H1 (cell line): ENCODE measurements around the gene WFDC12. TPM values are rescaled to one million over a fixed set of nuclear protein-coding genes. Genes with fewer than 3 reads are reported as not detected.

Experiments
- CTCF ChIA-PET: fragments of 300-600 bp; sonication (Branson Sonifier 250); formaldehyde crosslinking; loops from one replicate; lab custom pipeline; 2021; ENCODE audit not compliant: partially characterized antibody; lab: Charles Lee
- POLR2A ChIA-PET: fragments of 300-600 bp; sonication (Branson Sonifier 250); formaldehyde crosslinking; loops from one replicate; lab custom pipeline; 2021; ENCODE audit warnings: inconsistent platforms; ENCODE audit not compliant: partially characterized antibody; lab: Charles Lee
- DNase-seq, 2 experiments: peaks; one replicate each; pipeline versions ENCODE4 v3.0.0 to v3.0.0-alpha.2; 2010 to 2022; ENCODE audit warnings: low spot score in 2 of 2, low read depth in 1 of 2, mixed read lengths in 1 of 2
- FAIRE-seq: peaks from 2 replicates; lab custom pipeline; 2011; peaks lifted over from hg19 to GRCh38; lab: Jason Lieb, UNC
- H2AFZ ChIP-seq: 2 replicates; pipeline ENCODE4 v1.8.1; 2012; ENCODE audit warnings: low read length, inconsistent platforms
- H2AK5ac ChIP-seq: 2 replicates; pipeline ENCODE4 v1.6.1; 2013; ENCODE audit warnings: low read depth, low read length
- H2BK120ac ChIP-seq: replicated peaks from 2 replicates; pipeline ENCODE3; 2013; ENCODE audit warnings: low read depth, low read length, inconsistent platforms
- H2BK12ac ChIP-seq: 2 replicates; pipeline ENCODE4 v1.6.1; 2013; ENCODE audit warnings: low read depth, low read length
- H2BK15ac ChIP-seq: 2 replicates; pipeline ENCODE4 v1.6.1; 2013; ENCODE audit warnings: low read length
- H2BK20ac ChIP-seq: 2 replicates; pipeline ENCODE4 v1.6.1; 2013; ENCODE audit warnings: low read length
- H2BK5ac ChIP-seq: 2 replicates; pipeline ENCODE4 v1.6.1; 2013; ENCODE audit warnings: low read depth, low read length
- H3K14ac ChIP-seq: 2 replicates; pipeline ENCODE4 v1.6.1; 2013; ENCODE audit warnings: inconsistent platforms; ENCODE audit not compliant: insufficient read length
- H3K18ac ChIP-seq: 2 replicates; pipeline ENCODE4 v1.6.1; 2013; ENCODE audit warnings: low read length; ENCODE audit errors: extremely low read depth
- H3K23ac ChIP-seq: 2 replicates; pipeline ENCODE4 v1.6.1; 2013; ENCODE audit warnings: inconsistent platforms; ENCODE audit not compliant: insufficient read length
- H3K23me2 ChIP-seq: 2 replicates; pipeline ENCODE4 v1.6.1; 2013; ENCODE audit warnings: low read depth, low read length
- H3K27ac ChIP-seq: 2 replicates; pipeline ENCODE4 v1.6.1; 2011; ENCODE audit warnings: low read depth, low read length, inconsistent platforms
- H3K27me3 ChIP-seq, 4 experiments: replicated peaks in 1 of 4; 1 replicate in 1 of 4; 2 replicates in 3 of 4; pipeline versions ENCODE4 v1.6.1 to v1.8.1; 2011 to 2013; ENCODE audit warnings: low read length in 3 of 4, mild to moderate bottlenecking in 3 of 4, inconsistent platforms in 2 of 4, mixed read lengths in 2 of 4, moderate library complexity in 1 of 4; ENCODE audit not compliant: control insufficient read depth in 3 of 4, insufficient read depth in 3 of 4; ENCODE audit errors: extremely low read depth in 1 of 4
- H3K36me3 ChIP-seq, 4 experiments: 2 replicates each; pipeline versions ENCODE4 v1.6.1 to v1.8.1; 2011 to 2013; ENCODE audit warnings: mild to moderate bottlenecking in 4 of 4, low read length in 3 of 4, moderate library complexity in 2 of 4, control low read depth in 1 of 4, inconsistent platforms in 1 of 4; ENCODE audit not compliant: insufficient read depth in 4 of 4, control insufficient read depth in 2 of 4
- H3K4ac ChIP-seq: replicated peaks from 2 replicates; pipeline ENCODE3; 2013; ENCODE audit warnings: low read length, low read depth, mixed read lengths, inconsistent platforms; ENCODE audit not compliant: insufficient read length
- H3K4me1 ChIP-seq, 4 experiments: replicated peaks in 1 of 4; 1 replicate in 1 of 4; 2 replicates in 3 of 4; pipeline versions ENCODE4 v1.6.1 to v1.8.1; 2011 to 2013; ENCODE audit warnings: low read length in 3 of 4, inconsistent platforms in 2 of 4, mixed read lengths in 1 of 4; ENCODE audit not compliant: insufficient read depth in 4 of 4, control insufficient read depth in 3 of 4
- H3K4me2 ChIP-seq, 2 experiments: 2 replicates each; pipeline versions ENCODE4 v1.6.1 to v1.8.1; 2011 to 2013; ENCODE audit warnings: low read depth in 2 of 2, low read length in 2 of 2, control low read depth in 1 of 2, inconsistent platforms in 1 of 2, mild to moderate bottlenecking in 1 of 2; ENCODE audit not compliant: insufficient read depth in 1 of 2
- H3K4me3 ChIP-seq, 4 experiments: fragments of 200-600, 300-600 bp in 1 of 4; sonication (generic), shearing (Covaris generic), sonication (Bioruptor Twin) in 1 of 4; 2 replicates each; pipeline versions ENCODE4 v1.5.1 to v1.8.1; 2011 to 2016; ENCODE audit warnings: low read length in 4 of 4, low read depth in 3 of 4, control low read depth in 2 of 4, inconsistent platforms in 2 of 4, mild to moderate bottlenecking in 2 of 4, mixed read lengths in 1 of 4, moderate library complexity in 1 of 4; ENCODE audit not compliant: insufficient read depth in 2 of 4; ENCODE audit errors: extremely low read depth in 1 of 4
- H3K56ac ChIP-seq: replicated peaks from 2 replicates; pipeline ENCODE3; 2013; ENCODE audit warnings: low read depth, mild to moderate bottlenecking, mixed read lengths, low read length, inconsistent platforms; ENCODE audit not compliant: insufficient read length
- H3K79me1 ChIP-seq: 2 replicates; pipeline ENCODE4 v1.6.1; 2013; ENCODE audit warnings: low read depth, low read length, control low read depth
- H3K79me2 ChIP-seq, 2 experiments: 2 replicates each; pipeline versions ENCODE4 v1.6.1 to v1.8.1; 2012 to 2013; ENCODE audit warnings: low read length in 2 of 2, mild to moderate bottlenecking in 2 of 2, inconsistent platforms in 1 of 2; ENCODE audit not compliant: insufficient read depth in 2 of 2, control insufficient read depth in 1 of 2
- H3K9ac ChIP-seq, 4 experiments: replicated peaks in 1 of 4; 1 replicate in 1 of 4; 2 replicates in 3 of 4; pipeline versions ENCODE4 v1.6.1 to v1.8.1; 2011 to 2013; ENCODE audit warnings: low read depth in 3 of 4, low read length in 3 of 4, control low read depth in 2 of 4, mild to moderate bottlenecking in 2 of 4, moderate library complexity in 2 of 4, inconsistent platforms in 1 of 4; ENCODE audit errors: extremely low read depth in 1 of 4
- H3K9me3 ChIP-seq, 2 experiments: 2 replicates each; pipeline versions ENCODE4 v1.6.1 to v1.8.1; 2012 to 2013; ENCODE audit warnings: mild to moderate bottlenecking in 2 of 2, moderate library complexity in 2 of 2, control low read depth in 1 of 2, inconsistent platforms in 1 of 2, low read depth in 1 of 2, low read length in 1 of 2, mixed read lengths in 1 of 2; ENCODE audit not compliant: insufficient read depth in 2 of 2
- H4K20me1 ChIP-seq, 2 experiments: replicated peaks in 1 of 2; 2 replicates each; pipeline versions ENCODE3 to v1.8.1; 2011 to 2013; ENCODE audit warnings: inconsistent platforms in 2 of 2, low read length in 2 of 2, mild to moderate bottlenecking in 1 of 2; ENCODE audit not compliant: insufficient read depth in 2 of 2, control insufficient read depth in 1 of 2
- H4K5ac ChIP-seq: 2 replicates; pipeline ENCODE4 v1.6.1; 2013; ENCODE audit warnings: low read length, low read depth, mixed read lengths, inconsistent platforms; ENCODE audit not compliant: insufficient read length
- H4K8ac ChIP-seq: 2 replicates; pipeline ENCODE4 v1.8.0; 2013; ENCODE audit warnings: mild to moderate bottlenecking, moderate library complexity, low read length, inconsistent platforms; ENCODE audit not compliant: insufficient read depth; ENCODE audit errors: extremely low read depth
- H4K91ac ChIP-seq: replicated peaks from 2 replicates; pipeline ENCODE3; 2013; ENCODE audit warnings: low read length, mixed read lengths, inconsistent platforms; ENCODE audit not compliant: insufficient read length
- HDAC2 ChIP-seq, 2 experiments: fragments of 300-600 bp in 1 of 2; sonication (generic) in 1 of 2; IDR thresholded peaks; 2 replicates each; pipeline ENCODE4 v1.6.1; 2011 to 2012; ENCODE audit warnings: low read depth in 2 of 2, low read length in 2 of 2, mild to moderate bottlenecking in 2 of 2, moderate library complexity in 2 of 2, borderline replicate concordance in 1 of 2, inconsistent platforms in 1 of 2
- POLR2A ChIP-seq, 2 experiments: IDR thresholded peaks; 1 replicate in 1 of 2; 2 replicates in 1 of 2; pipeline ENCODE4 v1.6.1; 2011; ENCODE audit warnings: low read depth in 2 of 2, low read length in 2 of 2, mild to moderate bottlenecking in 2 of 2; ENCODE audit errors: control extremely low read depth in 1 of 2
- WGBS, 2 experiments: shearing (Covaris generic) in 1 of 2; methylation state at CpG; one replicate each; pipeline versions ENCODE4 v1.1.6 to v1.1.7; 2013 to 2015; ENCODE audit warnings: low lambda C conversion rate in 2 of 2, mixed read lengths in 2 of 2, inconsistent platforms in 1 of 2, low coverage in 1 of 2, missing lambda C conversion rate in 1 of 2; ENCODE audit not compliant: insufficient replicate concordance in 2 of 2, insufficient coverage in 1 of 2, insufficient read length in 1 of 2; ENCODE audit errors: extremely low coverage in 1 of 2, missing lambda C conversion rate in 1 of 2; 5-methylcytosine and 5-hydroxymethylcytosine counted together
- polyA plus RNA-seq, 7 experiments: library from polyadenylated mRNA; depleted of rRNA in 3 of 7; stranded (reverse) in 5 of 7; unstranded in 2 of 7; fragments of >200 nt in 5 of 7; fragments of 200-250 nt in 2 of 7; gene quantifications; 1 replicate in 5 of 7; 2 replicates in 1 of 7; 4 replicates in 1 of 7; pipeline versions ENCODE4 v1.2.1 to v1.2.3, GENCODE V29; 2011 to 2013; ENCODE audit warnings: missing spikeins in 2 of 7, mixed read lengths in 2 of 7
- total RNA-seq: library from RNA; stranded (reverse); fragmentation: NEBNext Ultra II Directional; extraction: Animal tissue kit (Norgen Biotek cat#: 25700); gene quantifications from 2 replicates; pipeline ENCODE4 v1.2.1, GENCODE V29; 2021
- TF ChIP-seq, protein P1 (sequence below), 3 experiments: IDR thresholded peaks; 1 replicate in 2 of 3; 2 replicates in 1 of 3; pipeline versions ENCODE4 v1.5.1 to v1.6.1; 2011; ENCODE audit warnings: low read length in 3 of 3, mild to moderate bottlenecking in 3 of 3, inconsistent platforms in 2 of 3, low read depth in 1 of 3, moderate library complexity in 1 of 3; ENCODE audit not compliant: insufficient read depth in 1 of 3; ENCODE audit errors: control extremely low read depth in 1 of 3

Gene WFDC12
- total and polyA plus RNA-seq, 2 of the 8 experiments (the other 6 are each of a cell fraction or from before 2014, with no cell fraction given) = not detected

DNA sequence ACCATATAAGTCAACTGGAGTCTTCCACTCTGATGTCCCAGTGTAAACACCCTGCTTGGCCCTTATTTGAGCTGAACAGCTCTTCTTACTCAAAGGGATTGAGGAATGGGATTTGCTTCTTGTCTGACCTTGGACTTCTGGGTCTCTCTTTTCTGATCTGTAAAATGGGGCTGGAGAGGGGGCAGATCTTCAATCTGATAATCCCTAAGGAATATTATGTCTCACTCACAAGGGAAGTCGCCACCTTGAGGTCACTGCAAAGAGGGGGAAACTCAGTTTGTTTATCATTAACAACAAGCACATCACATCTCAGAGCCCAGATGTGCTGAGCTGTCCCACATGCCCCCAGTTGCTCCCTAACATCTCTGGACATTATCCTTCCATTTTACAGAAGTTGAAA is 38.4 kb downstream of the WFDC12 start:
- no peak for FAIRE-seq
- CTCF ChIA-PET = interaction anchor here (0.9 to 4.7 kb wide), 6 partner anchors 10 to 74 kb away, joined by 3 to 22 read pairs (median 6); no protein-coding TSS in a partner anchor
- H3K27ac ChIP-seq = no peak overlapping the region
- H3K23me2 ChIP-seq = no peaks in the 10 kb centered on the region
- H3K23ac ChIP-seq = no peak overlapping the region
- no peak overlapping the region for H3K56ac ChIP-seq
- H3K4me2 ChIP-seq = no peak overlapping the region
- no peak for TF ChIP-seq POLR2A (IDR thresholded peaks at IDR 0.05; ENCODE audit: control extremely low read depth in 1 of 2, low read depth in 2 of 2, low read length in 2 of 2)
- no peak for TF ChIP-seq HDAC2 (IDR thresholded peaks at IDR 0.05; ENCODE audit: borderline replicate concordance in 1 of 2, low read depth in 2 of 2, low read length in 2 of 2)
- TF ChIP-seq, protein P1, sequence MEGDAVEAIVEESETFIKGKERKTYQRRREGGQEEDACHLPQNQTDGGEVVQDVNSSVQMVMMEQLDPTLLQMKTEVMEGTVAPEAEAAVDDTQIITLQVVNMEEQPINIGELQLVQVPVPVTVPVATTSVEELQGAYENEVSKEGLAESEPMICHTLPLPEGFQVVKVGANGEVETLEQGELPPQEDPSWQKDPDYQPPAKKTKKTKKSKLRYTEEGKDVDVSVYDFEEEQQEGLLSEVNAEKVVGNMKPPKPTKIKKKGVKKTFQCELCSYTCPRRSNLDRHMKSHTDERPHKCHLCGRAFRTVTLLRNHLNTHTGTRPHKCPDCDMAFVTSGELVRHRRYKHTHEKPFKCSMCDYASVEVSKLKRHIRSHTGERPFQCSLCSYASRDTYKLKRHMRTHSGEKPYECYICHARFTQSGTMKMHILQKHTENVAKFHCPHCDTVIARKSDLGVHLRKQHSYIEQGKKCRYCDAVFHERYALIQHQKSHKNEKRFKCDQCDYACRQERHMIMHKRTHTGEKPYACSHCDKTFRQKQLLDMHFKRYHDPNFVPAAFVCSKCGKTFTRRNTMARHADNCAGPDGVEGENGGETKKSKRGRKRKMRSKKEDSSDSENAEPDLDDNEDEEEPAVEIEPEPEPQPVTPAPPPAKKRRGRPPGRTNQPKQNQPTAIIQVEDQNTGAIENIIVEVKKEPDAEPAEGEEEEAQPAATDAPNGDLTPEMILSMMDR (IDR thresholded peaks at IDR 0.05; ENCODE audit: control extremely low read depth in 1 of 3, insufficient read depth in 1 of 3, low read depth in 1 of 3, low read length in 3 of 3) = peak in 1 of 3 experiments; percentile 33; a peak in 1 of 4 replicates
- H3K14ac ChIP-seq = no peak overlapping the region
- no peaks in the 10 kb centered on the region for H3K79me2 ChIP-seq
- H3K4me1 ChIP-seq = no peaks in the 10 kb centered on the region; a peak in 1 of 7 replicates
- H3K27me3 ChIP-seq = no peaks in the 10 kb centered on the region
- 100% methylated on average over 1 of the region's 1 CpG; no CpG with 5 or more reads in 1 of the 2 experiments for WGBS, 2 experiments
- H4K8ac ChIP-seq = no peak overlapping the region
- H4K20me1 ChIP-seq = no peaks in the 10 kb centered on the region
- no peak overlapping the region for H2BK120ac ChIP-seq
- DNase-seq = no peak
- peaks cover 3 to 9% of the 10 kb centered on the region in 2 experiments; a peak in 3 of 4 replicates for H3K9me3 ChIP-seq
- H3K9ac ChIP-seq = no peak overlapping the region
- H3K18ac ChIP-seq = no peak overlapping the region
- no peak overlapping the region for H2BK20ac ChIP-seq
- peaks cover 0 to 20% (median 3%) of the 10 kb centered on the region in 4 experiments; a peak in 4 of 8 replicates for H3K36me3 ChIP-seq
- H2AK5ac ChIP-seq = no peak overlapping the region
- no peak overlapping the region for H2BK15ac ChIP-seq
- no peak overlapping the region for H3K4me3 ChIP-seq
- no peak overlapping the region for H4K91ac ChIP-seq
- H4K5ac ChIP-seq = no peak overlapping the region
- H2AFZ ChIP-seq = no peak overlapping the region
- H3K79me1 ChIP-seq = no peaks in the 10 kb centered on the region
- POLR2A ChIA-PET = interaction anchor here (1.3 kb wide), 1 partner anchor 10 kb away, joined by 3 read pairs; no protein-coding TSS in a partner anchor
- no peak overlapping the region for H2BK12ac ChIP-seq
- H2BK5ac ChIP-seq = no peak overlapping the region
- H3K4ac ChIP-seq = no peak overlapping the region
